Activated CD4-positive, CD25-positive, alpha-beta regulatory T cell treated with anti-CD3 and anti-CD28 coated beads, Interleukin-2, amount 50 U/mL, for 72 hours (primary cell): Measurements from ENCODE around the gene SAE1.

Source experiments
- DNase-seq: peaks from one replicate; pipeline ENCODE4 v3.0.0; 2021

Gene SAE1

GRCh38 chr19:47168065-47168464 is 37.4 kb downstream of the SAE1 start:
- DNase-seq: no peak

- DNase-seq: no peak
These were observed 42.2 kb downstream of the SAE1 start for GRCh38 chr19:47172666-47173455.

GRCh38 chr19:47176071-47176626 is 45.5 kb downstream of the SAE1 start:
- DNase-seq: no peak

- no peak for DNase-seq
These were observed 46.0 kb downstream of the SAE1 start for GRCh38 chr19:47176627-47177090.

- DNase-seq: no peak
These were observed 49.1 kb downstream of the SAE1 start for GRCh38 chr19:47179653-47180310.

- no peak for DNase-seq
These were observed 53.0 kb downstream of the SAE1 start for GRCh38 chr19:47183601-47184000.

GRCh38 chr19:47186446-47187334 is 56.1 kb downstream of the SAE1 start:
- peak; percentile 65 for DNase-seq

- no peak for DNase-seq
These were observed 56.7 kb downstream of the SAE1 start for GRCh38 chr19:47187335-47187655.

- DNase-seq: no peak
These were observed 57.2 kb downstream of the SAE1 start for GRCh38 chr19:47187797-47188196.

GRCh38 chr19:47188507-47189033 is 57.9 kb downstream of the SAE1 start:
- no peak for DNase-seq

- peak; percentile 47 for DNase-seq
These were observed 59.6 kb downstream of the SAE1 start for GRCh38 chr19:47190167-47190727.

- DNase-seq: no peak
These were observed 64.8 kb downstream of the SAE1 start for GRCh38 chr19:47195434-47195833.

GRCh38 chr19:47197141-47197540 is 66.5 kb downstream of the SAE1 start:
- no peak for DNase-seq

GRCh38 chr19:47200530-47200929 is 69.9 kb downstream of the SAE1 start:
- no peak for DNase-seq

- DNase-seq: no peak
These were observed 72.6 kb downstream of the SAE1 start for GRCh38 chr19:47203254-47203653.

- DNase-seq: no peak
These were observed 78.9 kb downstream of the SAE1 start for GRCh38 chr19:47209319-47210179.

GRCh38 chr19:47210180-47210490 is 79.5 kb downstream of the SAE1 start:
- no peak for DNase-seq

GRCh38 chr19:47210689-47211316 is 80.2 kb downstream of the SAE1 start:
- peak; percentile 77 for DNase-seq

- no peak for DNase-seq
These were observed 84.9 kb downstream of the SAE1 start for GRCh38 chr19:47215581-47215980.

GRCh38 chr19:47221080-47221841 is 90.6 kb downstream of the SAE1 start:
- DNase-seq: no peak
